HEK293 (cell line): ENCODE measurements around the gene NFE2L3.

Experiments
- CTCF ChIA-PET: fragments of 350-600 bp; formaldehyde crosslinking; extraction: SDS; loops from one replicate; lab custom pipeline; 2021; ENCODE audit warnings: antibody characterized with exemption; lab: Yijun Ruan, JAX
- POLR2A ChIA-PET: fragments of 300-600 bp; formaldehyde crosslinking; extraction: SDS; loops from one replicate; lab custom pipeline; 2020; ENCODE audit warnings: antibody characterized with exemption, inconsistent platforms; lab: Yijun Ruan, JAX
- H3K27ac ChIP-seq: fragments of 200-500 bp; sonication (Bioruptor generic); 2 replicates; pipeline ENCODE4 v1.5.1; 2014; ENCODE audit warnings: low read depth, low read length, control low read depth, inconsistent platforms; ENCODE audit errors: extremely low read depth
- H3K36me3 ChIP-seq, 2 experiments: fragments of 200-500 bp in 1 of 2; sonication (Bioruptor generic) in 1 of 2; 1 replicate in 1 of 2; 2 replicates in 1 of 2; pipeline ENCODE4 v1.5.1; 2014 to 2017; ENCODE audit warnings: inconsistent platforms in 2 of 2, low read length in 2 of 2; ENCODE audit not compliant: control insufficient read depth in 2 of 2, insufficient read depth in 1 of 2
- H3K4me1 ChIP-seq: fragments of 200-500 bp; sonication (Bioruptor generic); 2 replicates; pipeline ENCODE4 v1.5.1; 2014; ENCODE audit warnings: mild to moderate bottlenecking, low read length, inconsistent platforms; ENCODE audit not compliant: control insufficient read depth, insufficient read depth
- H3K4me3 ChIP-seq: 2 replicates; pipeline ENCODE4 v1.5.1; 2011; ENCODE audit warnings: low read depth, mild to moderate bottlenecking, control low read depth, low read length, moderate library complexity
- H3K9me3 ChIP-seq: fragments of 200-500 bp; sonication (Bioruptor generic); 2 replicates; pipeline ENCODE4 v1.5.1; 2014; ENCODE audit warnings: low read depth, low read length, inconsistent platforms; ENCODE audit not compliant: control insufficient read depth, insufficient read depth
- PRDM6 ChIP-seq: fragments of 450-650 bp; formaldehyde crosslinking; IDR thresholded peaks from 2 replicates; pipeline ENCODE4 v1.5.1; 2017; ENCODE audit warnings: missing biosample characterization, missing genetic modification characterization
- SALL2 ChIP-seq: fragments of 450-650 bp; formaldehyde crosslinking; IDR thresholded peaks from 2 replicates; pipeline ENCODE4 v1.5.0; 2017; ENCODE audit warnings: missing biosample characterization, mild to moderate bottlenecking, missing genetic modification characterization, borderline replicate concordance
- SP3 ChIP-seq: fragments of 450-650 bp; formaldehyde crosslinking; IDR thresholded peaks from 2 replicates; pipeline ENCODE4 v1.5.1; 2016; ENCODE audit warnings: missing biosample characterization, missing genetic modification characterization
- TCF7L2 ChIP-seq: IDR thresholded peaks from 2 replicates; pipeline ENCODE4 v1.6.1; 2011; ENCODE audit warnings: low read depth, mild to moderate bottlenecking, inconsistent platforms, low read length, moderate library complexity, borderline replicate concordance
- ZBTB21 ChIP-seq: fragments of 450-650 bp; formaldehyde crosslinking; IDR thresholded peaks from 2 replicates; pipeline ENCODE4 v1.5.1; 2017; ENCODE audit warnings: missing biosample characterization, missing genetic modification characterization
- ZBTB26 ChIP-seq: fragments of 450-650 bp; formaldehyde crosslinking; optimal IDR thresholded peaks from 2 replicates; pipeline ENCODE3; 2016; ENCODE audit warnings: missing biosample characterization, mild to moderate bottlenecking, missing genetic modification characterization
- ZBTB48 ChIP-seq: fragments of 450-650 bp; formaldehyde crosslinking; IDR thresholded peaks from 2 replicates; pipeline ENCODE4 v1.5.1; 2016; ENCODE audit warnings: missing biosample characterization, missing genetic modification characterization
- ZEB2 ChIP-seq: fragments of 450-650 bp; formaldehyde crosslinking; IDR thresholded peaks from 2 replicates; pipeline ENCODE4 v1.5.1; 2016; ENCODE audit warnings: missing biosample characterization, missing genetic modification characterization
- ZNF155 ChIP-seq: fragments of 450-650 bp; formaldehyde crosslinking; IDR thresholded peaks from 2 replicates; pipeline ENCODE4 v1.5.1; 2016; ENCODE audit warnings: missing biosample characterization, missing genetic modification characterization
- ZNF157 ChIP-seq: fragments of 450-650 bp; formaldehyde crosslinking; IDR thresholded peaks from 2 replicates; pipeline ENCODE4 v1.5.1; 2016; ENCODE audit warnings: missing biosample characterization, missing genetic modification characterization
- ZNF184 ChIP-seq: fragments of 450-650 bp; IDR thresholded peaks from 2 replicates; pipeline ENCODE4 v1.5.1; 2018; ENCODE audit warnings: missing biosample characterization, mild to moderate bottlenecking, missing genetic modification characterization
- ZNF2 ChIP-seq: fragments of 450-650 bp; formaldehyde crosslinking; IDR thresholded peaks from 2 replicates; pipeline ENCODE4 v1.5.1; 2016; ENCODE audit warnings: missing biosample characterization, missing genetic modification characterization
- ZNF223 ChIP-seq: fragments of 450-650 bp; formaldehyde crosslinking; IDR thresholded peaks from 2 replicates; pipeline ENCODE4 v1.5.1; 2016; ENCODE audit warnings: missing biosample characterization, missing genetic modification characterization
- ZNF248 ChIP-seq: fragments of 450-650 bp; formaldehyde crosslinking; IDR thresholded peaks from 2 replicates; pipeline ENCODE4 v1.5.1; 2017; ENCODE audit warnings: missing biosample characterization, missing genetic modification characterization
- ZNF302 ChIP-seq: fragments of 450-650 bp; formaldehyde crosslinking; IDR thresholded peaks from 2 replicates; pipeline ENCODE4 v1.5.1; 2016; ENCODE audit warnings: missing biosample characterization, missing genetic modification characterization, low read depth
- ZNF549 ChIP-seq: fragments of 450-650 bp; IDR thresholded peaks from 2 replicates; pipeline ENCODE4 v1.5.1; 2018; ENCODE audit warnings: missing biosample characterization, missing genetic modification characterization, mild to moderate bottlenecking, inconsistent platforms, moderate library complexity
- ZNF560 ChIP-seq: fragments of 450-650 bp; formaldehyde crosslinking; IDR thresholded peaks from 2 replicates; pipeline ENCODE4 v1.5.1; 2017; ENCODE audit warnings: missing biosample characterization, missing genetic modification characterization, borderline replicate concordance
- ZNF596 ChIP-seq: fragments of 450-650 bp; IDR thresholded peaks from 2 replicates; pipeline ENCODE4 v1.5.0; 2018; ENCODE audit warnings: missing biosample characterization, mild to moderate bottlenecking, missing genetic modification characterization, moderate library complexity
- TF ChIP-seq, protein P1 (sequence below): fragments of 450-650 bp; formaldehyde crosslinking; IDR thresholded peaks from 2 replicates; pipeline ENCODE4 v1.5.1; 2017; ENCODE audit warnings: missing biosample characterization, missing genetic modification characterization
- TF ChIP-seq, protein P2 (sequence below): fragments of 450-650 bp; formaldehyde crosslinking; IDR thresholded peaks from 2 replicates; pipeline ENCODE4 v1.5.1; 2016; ENCODE audit warnings: missing biosample characterization, missing genetic modification characterization, borderline replicate concordance
- TF ChIP-seq, protein P3 (sequence below): fragments of 450-650 bp; formaldehyde crosslinking; IDR thresholded peaks from 2 replicates; pipeline ENCODE4 v1.5.1; 2016; ENCODE audit warnings: missing biosample characterization, missing genetic modification characterization

Gene NFE2L3

DNA sequence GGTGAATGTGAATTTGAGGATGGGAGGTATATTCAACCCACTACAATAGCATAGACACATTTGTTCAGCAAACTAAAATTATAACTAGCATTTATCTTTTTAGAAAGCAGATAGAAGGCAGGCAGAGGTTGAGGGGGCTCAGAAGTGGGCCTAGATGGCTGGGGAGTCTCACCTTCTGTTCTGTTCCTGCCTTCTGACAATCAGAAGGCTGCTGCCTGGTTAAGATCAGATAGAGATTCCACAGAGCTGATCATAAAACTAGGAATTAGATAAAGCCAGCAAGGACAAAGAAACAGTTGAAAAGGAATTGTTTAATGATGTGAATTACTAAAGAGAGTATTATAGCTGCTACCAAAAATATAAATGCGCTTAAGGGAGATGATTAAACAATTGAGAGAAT is 11.6 kb upstream of the NFE2L3 start:
- no peaks in the 10 kb centered on the region for H3K36me3 ChIP-seq
- no peak overlapping the region for H3K27ac ChIP-seq
- peaks cover 4% of the 10 kb centered on the region for H3K4me1 ChIP-seq
- TF ChIP-seq ZNF549 (no peak), ZBTB48 (tag by site-specific recombination) (no peak), ZEB2 (no peak), ZBTB26 (tag by site-specific recombination) (no peak), ZNF184 (tag by site-specific recombination) (no peak), ZNF596 (tag by site-specific recombination) (no peak), ZNF2 (no peak), ZNF302 (tag by site-specific recombination) (no peak), ZNF248 (tag by site-specific recombination) (no peak), SP3 (tag by site-specific recombination) (no peak), ZNF155 (tag by site-specific recombination) (no peak), TCF7L2 (no peak), ZNF157 (tag by site-specific recombination) (no peak), ZNF223 (tag by site-specific recombination) (no peak)
- TF ChIP-seq, protein P1, sequence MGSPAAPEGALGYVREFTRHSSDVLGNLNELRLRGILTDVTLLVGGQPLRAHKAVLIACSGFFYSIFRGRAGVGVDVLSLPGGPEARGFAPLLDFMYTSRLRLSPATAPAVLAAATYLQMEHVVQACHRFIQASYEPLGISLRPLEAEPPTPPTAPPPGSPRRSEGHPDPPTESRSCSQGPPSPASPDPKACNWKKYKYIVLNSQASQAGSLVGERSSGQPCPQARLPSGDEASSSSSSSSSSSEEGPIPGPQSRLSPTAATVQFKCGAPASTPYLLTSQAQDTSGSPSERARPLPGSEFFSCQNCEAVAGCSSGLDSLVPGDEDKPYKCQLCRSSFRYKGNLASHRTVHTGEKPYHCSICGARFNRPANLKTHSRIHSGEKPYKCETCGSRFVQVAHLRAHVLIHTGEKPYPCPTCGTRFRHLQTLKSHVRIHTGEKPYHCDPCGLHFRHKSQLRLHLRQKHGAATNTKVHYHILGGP (tag by site-specific recombination): no peak
- TF ChIP-seq, protein P2, sequence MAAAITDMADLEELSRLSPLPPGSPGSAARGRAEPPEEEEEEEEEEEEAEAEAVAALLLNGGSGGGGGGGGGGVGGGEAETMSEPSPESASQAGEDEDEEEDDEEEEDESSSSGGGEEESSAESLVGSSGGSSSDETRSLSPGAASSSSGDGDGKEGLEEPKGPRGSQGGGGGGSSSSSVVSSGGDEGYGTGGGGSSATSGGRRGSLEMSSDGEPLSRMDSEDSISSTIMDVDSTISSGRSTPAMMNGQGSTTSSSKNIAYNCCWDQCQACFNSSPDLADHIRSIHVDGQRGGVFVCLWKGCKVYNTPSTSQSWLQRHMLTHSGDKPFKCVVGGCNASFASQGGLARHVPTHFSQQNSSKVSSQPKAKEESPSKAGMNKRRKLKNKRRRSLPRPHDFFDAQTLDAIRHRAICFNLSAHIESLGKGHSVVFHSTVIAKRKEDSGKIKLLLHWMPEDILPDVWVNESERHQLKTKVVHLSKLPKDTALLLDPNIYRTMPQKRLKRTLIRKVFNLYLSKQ (tag by site-specific recombination): no peak
- TF ChIP-seq, protein P3, sequence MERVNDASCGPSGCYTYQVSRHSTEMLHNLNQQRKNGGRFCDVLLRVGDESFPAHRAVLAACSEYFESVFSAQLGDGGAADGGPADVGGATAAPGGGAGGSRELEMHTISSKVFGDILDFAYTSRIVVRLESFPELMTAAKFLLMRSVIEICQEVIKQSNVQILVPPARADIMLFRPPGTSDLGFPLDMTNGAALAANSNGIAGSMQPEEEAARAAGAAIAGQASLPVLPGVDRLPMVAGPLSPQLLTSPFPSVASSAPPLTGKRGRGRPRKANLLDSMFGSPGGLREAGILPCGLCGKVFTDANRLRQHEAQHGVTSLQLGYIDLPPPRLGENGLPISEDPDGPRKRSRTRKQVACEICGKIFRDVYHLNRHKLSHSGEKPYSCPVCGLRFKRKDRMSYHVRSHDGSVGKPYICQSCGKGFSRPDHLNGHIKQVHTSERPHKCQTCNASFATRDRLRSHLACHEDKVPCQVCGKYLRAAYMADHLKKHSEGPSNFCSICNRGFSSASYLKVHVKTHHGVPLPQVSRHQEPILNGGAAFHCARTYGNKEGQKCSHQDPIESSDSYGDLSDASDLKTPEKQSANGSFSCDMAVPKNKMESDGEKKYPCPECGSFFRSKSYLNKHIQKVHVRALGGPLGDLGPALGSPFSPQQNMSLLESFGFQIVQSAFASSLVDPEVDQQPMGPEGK: no peak
- TF ChIP-seq, all 188 proteins: peak for 0
- no peaks in the 10 kb centered on the region for H3K9me3 ChIP-seq
- POLR2A ChIA-PET: interaction anchor here (0.6 kb wide), 1 partner anchor 12 kb away, joined by 6 read pairs; the partner anchor contains the start of gene NFE2L3
- CTCF ChIA-PET: interaction anchor here (0.5 kb wide), 1 partner anchor 225 kb away, joined by 3 read pairs; no protein-coding TSS in a partner anchor
- no peak overlapping the region for H3K4me3 ChIP-seq

- TF ChIP-seq SALL2 (tag by site-specific recombination) (no peak), ZBTB21 (tag by site-specific recombination) (no peak), PRDM6 (tag by site-specific recombination) (no peak), ZNF560 (tag by site-specific recombination) (no peak)
- Histone ChIP-seq H3K9me3 (no peaks in the 10 kb centered on the region), H3K27ac (no peak overlapping the region), H3K4me3 (no peak overlapping the region), H3K36me3 (no peaks in the 10 kb centered on the region), H3K4me1 (peaks cover 4% of the 10 kb centered on the region)
- POLR2A ChIA-PET: no interaction called here
- CTCF ChIA-PET: no interaction called here
Observed at GRCh38 chr7:26141077-26141476, 10.9 kb upstream of the NFE2L3 start.
